CD14-positive monocyte (primary cell): ENCODE results near the gene NDFIP2. TPM values are rescaled to one million over a fixed set of nuclear protein-coding genes. Genes with fewer than 3 reads are reported as not detected.

Experiments
- DNase-seq, 3 donors: peaks; one replicate each; pipeline ENCODE4 v3.0.0-alpha.2; 2011 to 2022
- H2AFZ ChIP-seq: 2 replicates; pipeline ENCODE4 v1.6.0; 2012; ENCODE audit warnings: mild to moderate bottlenecking, low read depth, low read length, inconsistent platforms; ENCODE audit not compliant: insufficient read depth, poor library complexity, severe bottlenecking
- H3K27ac ChIP-seq, 2 donors: 1 replicate in 1 of 2; 2 replicates in 1 of 2; pipeline ENCODE4 v1.5.1; 2012 to 2013; ENCODE audit warnings: low read length in 2 of 2, control low read depth in 1 of 2, inconsistent platforms in 1 of 2, low read depth in 1 of 2, mild to moderate bottlenecking in 1 of 2
- H3K27me3 ChIP-seq, 2 donors: one replicate each; pipeline versions ENCODE4 v1.6.0 to v1.6.1; 2011 to 2013; ENCODE audit warnings: low read length in 2 of 2; ENCODE audit not compliant: control insufficient read depth in 2 of 2, insufficient read depth in 2 of 2
- H3K36me3 ChIP-seq, 2 donors: replicated peaks in 1 of 2; 1 replicate in 1 of 2; 2 replicates in 1 of 2; pipeline versions ENCODE4 v1.5.1 to v1.6.1; 2012 to 2013; ENCODE audit warnings: low read length in 2 of 2, control low read depth in 1 of 2, inconsistent platforms in 1 of 2, mild to moderate bottlenecking in 1 of 2; ENCODE audit not compliant: insufficient read depth in 2 of 2, control insufficient read depth in 1 of 2
- H3K4me1 ChIP-seq, 2 donors: 1 replicate in 1 of 2; 2 replicates in 1 of 2; pipeline versions ENCODE4 v1.5.1 to v1.6.1; 2012 to 2013; ENCODE audit warnings: low read length in 2 of 2, control low read depth in 1 of 2, inconsistent platforms in 1 of 2, mild to moderate bottlenecking in 1 of 2, moderate library complexity in 1 of 2; ENCODE audit not compliant: insufficient read depth in 2 of 2, control insufficient read depth in 1 of 2
- H3K4me2 ChIP-seq: replicated peaks from 2 replicates; pipeline ENCODE3; 2012; ENCODE audit warnings: low read length, moderate library complexity, mild to moderate bottlenecking; ENCODE audit not compliant: poor library complexity, severe bottlenecking; ENCODE audit errors: extremely low read depth
- H3K4me3 ChIP-seq, 3 experiments: fragments of 200-600 bp in 1 of 3; sonication (generic) in 1 of 3; replicated peaks in 1 of 3; 1 replicate in 2 of 3; 2 replicates in 1 of 3; pipeline ENCODE4 v1.5.1; 2011 to 2013; ENCODE audit warnings: low read length in 3 of 3, mild to moderate bottlenecking in 3 of 3, control low read depth in 2 of 3, low read depth in 2 of 3, inconsistent platforms in 1 of 3, moderate library complexity in 1 of 3
- H3K79me2 ChIP-seq: 2 replicates; pipeline ENCODE4 v1.6.0; 2012; ENCODE audit warnings: mild to moderate bottlenecking, control low read depth, inconsistent platforms, low read length, moderate library complexity; ENCODE audit not compliant: insufficient read depth
- H3K9ac ChIP-seq: 2 replicates; pipeline ENCODE4 v1.6.0; 2017; ENCODE audit warnings: low read length, mild to moderate bottlenecking; ENCODE audit not compliant: insufficient read depth, poor library complexity, severe bottlenecking
- H3K9me3 ChIP-seq, 2 donors: replicated peaks in 1 of 2; 1 replicate in 1 of 2; 2 replicates in 1 of 2; pipeline versions ENCODE4 v1.5.1 to v1.6.1; 2012 to 2013; ENCODE audit warnings: low read length in 2 of 2, control low read depth in 1 of 2; ENCODE audit not compliant: control insufficient read depth in 1 of 2, insufficient read depth in 1 of 2
- H4K20me1 ChIP-seq: 2 replicates; pipeline ENCODE4 v1.6.0; 2012; ENCODE audit warnings: mild to moderate bottlenecking, low read length, control low read depth, moderate library complexity; ENCODE audit not compliant: insufficient read depth
- H3K27ac Mint-ChIP-seq, 7 donors: one replicate each; pipeline ENCODE4 v1.8.0; 2020; ENCODE audit warnings: mild to moderate bottlenecking in 7 of 7, mixed read lengths in 7 of 7, moderate library complexity in 6 of 7, inconsistent platforms in 2 of 7
- H3K27me3 Mint-ChIP-seq, 3 donors: one replicate each; pipeline ENCODE4 v1.8.0; 2021 to 2022; ENCODE audit warnings: low read depth in 3 of 3, mild to moderate bottlenecking in 3 of 3, mixed read lengths in 3 of 3, moderate library complexity in 3 of 3, inconsistent platforms in 1 of 3
- H3K36me3 Mint-ChIP-seq, 2 donors: one replicate each; pipeline ENCODE4 v1.8.0; 2020; ENCODE audit warnings: mixed read lengths in 2 of 2, inconsistent platforms in 1 of 2, mild to moderate bottlenecking in 1 of 2
- H3K4me1 Mint-ChIP-seq: one replicate; pipeline ENCODE4 v1.8.0; 2020; ENCODE audit warnings: mild to moderate bottlenecking, mixed read lengths
- H3K4me3 Mint-ChIP-seq, 2 donors: one replicate each; pipeline ENCODE4 v1.8.0; 2020; ENCODE audit warnings: mild to moderate bottlenecking in 2 of 2, mixed read lengths in 2 of 2, moderate library complexity in 1 of 2
- H3K9me3 Mint-ChIP-seq, 7 donors: one replicate each; pipeline ENCODE4 v1.8.0; 2020 to 2022; ENCODE audit warnings: mixed read lengths in 7 of 7, mild to moderate bottlenecking in 6 of 7, moderate library complexity in 6 of 7, inconsistent platforms in 2 of 7
- WGBS: methylation state at CpG from one replicate; pipeline ENCODE4 v1.1.5; 2013; ENCODE audit warnings: missing lambda C conversion rate; ENCODE audit not compliant: insufficient coverage; 5-methylcytosine and 5-hydroxymethylcytosine counted together
- intact Hi-C, 2 donors: fragments of 100-400 bp; cut with micrococcal nuclease; formaldehyde crosslinking; loops; one replicate each; pipeline versions ENCODE4 v1.15.0 to v1.15.1; 2023
- polyA plus RNA-seq, 3 donors: library from polyadenylated mRNA; depleted of rRNA in 1 of 3; unstranded in 2 of 3; stranded (reverse) in 1 of 3; fragments of 300-500 nt in 2 of 3; fragments of >200 nt in 1 of 3; fragmentation: Illumina TruSeq in 2 of 3; gene quantifications; 1 replicate in 2 of 3; 2 replicates in 1 of 3; pipeline ENCODE4 v1.2.3, GENCODE V29; 2012 to 2021
- TF ChIP-seq, protein P1 (sequence below): fragments of 200-600 bp; IDR thresholded peaks from one replicate; pipeline ENCODE4 v1.8.0; 2022; ENCODE audit warnings: antibody characterized with exemption, mild to moderate bottlenecking

Gene NDFIP2
- polyA plus RNA-seq, 3 donors, result not detected

DNA sequence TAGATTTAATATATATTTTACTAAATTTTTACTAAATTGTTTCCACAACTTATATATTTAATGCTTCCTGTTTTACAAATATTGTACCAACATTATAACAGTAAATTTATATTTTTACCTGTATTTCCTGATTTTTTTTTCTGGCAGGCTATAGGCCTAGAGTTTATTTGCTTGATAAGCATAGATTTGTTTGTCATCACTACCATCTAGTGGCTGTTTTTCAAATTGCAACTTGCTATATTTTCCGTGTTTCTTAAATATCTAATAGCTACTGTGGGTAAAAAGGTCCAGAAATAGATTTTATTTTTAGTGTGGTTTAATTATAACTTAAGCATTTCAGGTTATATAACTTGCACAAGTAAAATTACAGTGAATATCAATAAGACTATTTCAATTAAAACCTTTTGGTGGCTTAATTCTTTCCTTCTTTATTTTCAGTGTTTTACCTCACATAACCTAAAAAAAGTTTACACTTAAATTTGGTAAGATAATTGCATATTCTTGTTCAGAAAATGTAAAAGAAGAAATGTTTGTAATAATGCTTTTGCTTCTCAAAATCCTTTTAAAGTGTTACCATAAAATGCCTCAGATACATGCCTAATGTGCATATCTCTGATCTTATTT lies 60.6 kb downstream of the NDFIP2 start:
- Mint-ChIP-seq H3K4me3 (no peak overlapping the region), H3K27me3 (peaks cover 0 to 4% (median 4%) of the 10 kb centered on the region in 3 donors), H3K27ac (no peak overlapping the region), H3K36me3 (no peaks in the 10 kb centered on the region), H3K9me3 (no peaks in the 10 kb centered on the region), H3K4me1 (no peaks in the 10 kb centered on the region)
- Histone ChIP-seq H3K9ac (no peak overlapping the region), H2AFZ (no peak overlapping the region), H3K79me2 (no peaks in the 10 kb centered on the region), H3K27me3 (no peaks in the 10 kb centered on the region), H3K36me3 (no peaks in the 10 kb centered on the region), H3K27ac (no peak overlapping the region), H3K9me3 (no peaks in the 10 kb centered on the region), H4K20me1 (no peaks in the 10 kb centered on the region), H3K4me1 (no peaks in the 10 kb centered on the region), H3K4me2 (no peak overlapping the region), H3K4me3 (no peak overlapping the region)
- peak; percentile 28 to 47 (median 46) for DNase-seq
- WGBS, result no CpG with 5 or more reads among the region's 1 CpG
- TF ChIP-seq, protein P1, sequence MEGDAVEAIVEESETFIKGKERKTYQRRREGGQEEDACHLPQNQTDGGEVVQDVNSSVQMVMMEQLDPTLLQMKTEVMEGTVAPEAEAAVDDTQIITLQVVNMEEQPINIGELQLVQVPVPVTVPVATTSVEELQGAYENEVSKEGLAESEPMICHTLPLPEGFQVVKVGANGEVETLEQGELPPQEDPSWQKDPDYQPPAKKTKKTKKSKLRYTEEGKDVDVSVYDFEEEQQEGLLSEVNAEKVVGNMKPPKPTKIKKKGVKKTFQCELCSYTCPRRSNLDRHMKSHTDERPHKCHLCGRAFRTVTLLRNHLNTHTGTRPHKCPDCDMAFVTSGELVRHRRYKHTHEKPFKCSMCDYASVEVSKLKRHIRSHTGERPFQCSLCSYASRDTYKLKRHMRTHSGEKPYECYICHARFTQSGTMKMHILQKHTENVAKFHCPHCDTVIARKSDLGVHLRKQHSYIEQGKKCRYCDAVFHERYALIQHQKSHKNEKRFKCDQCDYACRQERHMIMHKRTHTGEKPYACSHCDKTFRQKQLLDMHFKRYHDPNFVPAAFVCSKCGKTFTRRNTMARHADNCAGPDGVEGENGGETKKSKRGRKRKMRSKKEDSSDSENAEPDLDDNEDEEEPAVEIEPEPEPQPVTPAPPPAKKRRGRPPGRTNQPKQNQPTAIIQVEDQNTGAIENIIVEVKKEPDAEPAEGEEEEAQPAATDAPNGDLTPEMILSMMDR, result peak; percentile 88
- intact Hi-C loops, result loop anchor here in 1 of 2 donors (5.0 kb wide), 1 partner anchor 119 kb away; no protein-coding TSS in a partner anchor

DNA sequence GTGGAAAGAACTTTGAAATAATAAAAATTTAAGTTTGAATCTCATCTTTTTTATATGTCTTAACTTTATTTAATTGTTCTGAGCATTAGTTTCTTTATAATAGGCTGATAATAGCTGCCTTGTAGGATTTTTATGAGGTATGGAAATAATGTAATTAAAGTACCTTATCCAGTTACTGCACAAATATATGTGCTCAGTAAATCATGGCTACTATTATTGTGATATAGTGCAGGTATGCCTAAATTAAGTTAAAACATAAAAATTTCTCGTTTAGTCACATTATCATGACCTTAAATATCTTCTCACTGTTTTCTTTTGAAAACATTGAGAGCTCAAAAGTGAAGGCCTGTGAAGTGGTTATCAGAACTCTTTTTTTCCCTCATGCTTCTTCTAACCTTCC lies 62.9 kb downstream of the NDFIP2 start:
- Histone ChIP-seq H3K4me3 (no peak overlapping the region), H2AFZ (no peak overlapping the region), H3K79me2 (no peaks in the 10 kb centered on the region), H3K9ac (no peak overlapping the region), H3K4me1 (no peaks in the 10 kb centered on the region), H3K9me3 (no peaks in the 10 kb centered on the region), H3K27ac (no peak overlapping the region), H3K4me2 (no peak overlapping the region), H3K27me3 (no peaks in the 10 kb centered on the region), H4K20me1 (no peaks in the 10 kb centered on the region), H3K36me3 (no peaks in the 10 kb centered on the region)
- no peaks in the 10 kb centered on the region for H3K9me3 Mint-ChIP-seq
- H3K27me3 Mint-ChIP-seq, result peaks cover 0 to 5% (median 3%) of the 10 kb centered on the region in 3 donors
- H3K27ac Mint-ChIP-seq, result no peak overlapping the region
- no peak for DNase-seq
- intact Hi-C loops, result loop anchor here in 1 of 2 donors (5.0 kb wide), 1 partner anchor 122 kb away; no protein-coding TSS in a partner anchor
- H3K36me3 Mint-ChIP-seq, result no peaks in the 10 kb centered on the region
- TF ChIP-seq, protein P1, result no peak
- no peaks in the 10 kb centered on the region for H3K4me1 Mint-ChIP-seq
- no peak overlapping the region for H3K4me3 Mint-ChIP-seq
- no CpG with 5 or more reads among the region's 1 CpG for WGBS
